A549 (cell line): ENCODE measurements around the gene ATP5F1E.
"Not testable (repeated sequence)": the region's sequence is repeated elsewhere in the genome, so short reads cannot be mapped to it uniquely, and the experiment has no call there.

Experiments used
- CTCF ChIP-seq: fragments of >200 bp; sonication (Bioruptor Twin); formaldehyde crosslinking; IDR thresholded peaks from 3 replicates; pipeline ENCODE4 v1.5.1; 2016
- FOSB ChIP-seq: fragments of 250-450 bp; sonication (Bioruptor Pico); IDR thresholded peaks from 2 replicates; pipeline ENCODE4 v1.5.0; 2020; ENCODE audit warnings: mild to moderate bottlenecking, moderate library complexity
- NFE2L2 ChIP-seq: fragments of 150-350 bp; conservative IDR thresholded peaks from 2 replicates; pipeline ENCODE4 v1.6.1; 2014; ENCODE audit warnings: low read length
- NPAS2 ChIP-seq: fragments of 250-450 bp; sonication (Bioruptor Pico); IDR thresholded peaks from 2 replicates; pipeline ENCODE4 v1.8.0; 2022; ENCODE audit warnings: mild to moderate bottlenecking, moderate library complexity, borderline replicate concordance
- POLR2A ChIP-seq: IDR thresholded peaks from 2 replicates; pipeline ENCODE4 v1.6.1; 2012; ENCODE audit warnings: mild to moderate bottlenecking, low read length
- REST ChIP-seq: fragments of 200-600 bp; sonication (generic); IDR thresholded peaks from 2 replicates; pipeline ENCODE4 v1.6.1; 2016; ENCODE audit warnings: antibody characterized with exemption, mild to moderate bottlenecking, moderate library complexity
- RNF2 ChIP-seq: fragments of 200-600 bp; sonication (generic); IDR thresholded peaks from 2 replicates; pipeline ENCODE4 v1.6.1; 2016; ENCODE audit warnings: low read depth, mild to moderate bottlenecking, antibody characterized with exemption, moderate library complexity, borderline replicate concordance

DNA sequence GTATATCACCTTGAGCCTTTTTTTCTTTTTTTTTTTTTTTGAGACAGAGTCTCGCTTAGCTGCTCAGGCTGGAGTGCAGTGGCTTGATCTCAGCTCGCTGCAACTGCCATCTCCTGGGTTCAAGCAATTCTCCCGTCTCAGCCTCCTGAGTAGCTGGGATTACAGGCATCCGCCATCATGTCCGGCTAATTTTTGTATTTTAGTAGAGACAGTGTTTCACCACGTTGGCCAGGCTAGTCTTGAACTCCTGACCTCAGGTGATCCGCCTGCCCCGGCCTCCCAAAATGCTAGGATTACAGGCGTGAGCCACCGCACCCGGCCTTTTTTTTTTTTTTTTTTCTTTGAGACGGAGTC lies 49.0 kb downstream of the ATP5F1E start:
- not testable (repeated sequence) for TF ChIP-seq RNF2; NFE2L2; FOSB (CRISPR knock-in tag); NPAS2 (CRISPR knock-in tag); CTCF; REST; POLR2A
